Amygdala (tissue), 56 donors: Measurements from ENCODE around the gene DESI2.

ENCODE experiments used
- DNase-seq, 56 donors: peaks; one replicate each; lab custom pipeline; 2025; lab: John Stamatoyannopoulos, UW

Gene DESI2

DNA sequence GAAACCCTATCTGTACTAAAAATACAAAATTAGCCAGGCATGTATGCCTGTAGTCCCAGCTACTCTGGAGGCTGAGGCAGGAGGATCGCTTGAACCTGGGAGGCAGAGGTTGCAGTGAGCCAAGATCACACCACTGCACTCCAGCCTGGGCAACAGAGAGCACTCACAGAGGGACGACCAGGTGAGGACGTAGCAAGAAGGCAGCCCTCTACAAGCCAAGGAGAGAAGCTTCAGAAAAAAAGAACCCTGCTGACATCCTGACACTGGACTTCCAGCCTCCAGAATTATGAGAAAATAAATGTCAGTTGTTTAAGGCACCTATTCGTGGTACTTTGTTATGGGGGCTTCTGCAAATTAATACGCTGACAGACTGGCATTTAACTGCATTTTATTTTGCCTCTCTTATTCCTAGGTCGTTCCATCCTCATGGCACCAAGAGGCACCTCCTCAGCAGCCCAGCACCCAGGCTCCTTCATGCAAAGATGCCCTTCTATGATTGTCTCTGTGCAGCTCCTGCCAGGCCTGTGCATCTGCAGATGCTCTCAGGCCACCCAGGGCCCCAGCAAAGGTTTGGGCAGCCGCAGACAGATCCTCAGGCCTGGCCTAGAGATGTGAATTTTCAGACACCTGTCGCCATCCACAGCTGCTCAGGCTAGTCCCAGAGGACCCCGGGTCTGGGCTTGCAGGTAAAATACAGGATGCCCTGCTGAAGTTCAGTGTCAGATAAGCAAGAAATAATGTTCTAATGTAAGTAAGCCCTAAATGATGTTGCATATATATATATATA is 96.5 kb downstream of the DESI2 start:
- DNase-seq = no peak

DNA sequence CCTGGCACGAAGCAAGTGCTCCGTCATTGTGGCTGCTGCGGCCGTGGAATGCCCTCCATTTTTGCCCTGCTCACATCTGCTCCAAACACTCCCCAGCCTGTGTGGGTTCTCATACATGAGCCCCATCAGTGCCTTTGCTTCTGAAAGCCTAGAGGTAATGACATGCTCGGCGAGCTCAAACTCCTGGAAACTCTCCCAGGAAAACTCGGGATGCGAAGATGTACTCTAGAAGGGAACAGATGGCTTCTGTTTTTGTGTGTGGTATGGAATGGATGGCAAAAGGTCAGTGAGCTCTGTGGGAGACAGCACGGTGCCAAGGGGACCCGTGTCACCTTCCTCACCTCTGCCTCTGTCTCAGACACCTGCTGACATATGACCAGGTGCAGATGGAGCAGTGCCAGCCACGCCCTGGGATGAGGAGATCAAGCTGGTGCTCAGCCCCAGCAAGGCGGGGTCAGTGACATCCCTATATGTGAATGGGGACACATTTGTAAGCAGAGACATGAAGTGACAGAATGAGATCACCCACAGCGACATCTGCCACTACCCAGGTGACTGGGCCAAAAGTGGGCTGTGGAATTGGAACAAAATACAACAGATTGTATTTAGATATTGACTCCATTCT is 98.5 kb downstream of the DESI2 start:
- no peak for DNase-seq

DNA sequence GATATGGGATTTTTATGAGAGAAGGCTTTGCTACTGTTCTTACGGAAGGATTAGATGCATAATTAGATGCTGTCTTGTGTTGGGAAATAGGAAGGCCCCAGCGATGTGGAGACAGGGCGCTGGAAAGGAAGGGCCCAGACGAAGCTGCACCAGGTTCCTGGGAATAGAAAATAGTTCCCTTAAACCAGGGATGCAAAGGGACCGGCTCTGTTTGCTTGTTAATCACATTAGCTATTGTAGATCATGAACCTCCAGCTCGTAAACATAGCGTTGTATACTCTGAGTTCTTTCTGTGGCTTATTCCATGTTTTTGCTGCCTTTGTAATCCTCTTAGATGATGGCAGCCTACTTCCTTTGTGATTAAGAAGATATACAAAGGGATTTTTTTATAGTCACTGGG is 102.7 kb downstream of the DESI2 start:
- no peak for DNase-seq

DNA sequence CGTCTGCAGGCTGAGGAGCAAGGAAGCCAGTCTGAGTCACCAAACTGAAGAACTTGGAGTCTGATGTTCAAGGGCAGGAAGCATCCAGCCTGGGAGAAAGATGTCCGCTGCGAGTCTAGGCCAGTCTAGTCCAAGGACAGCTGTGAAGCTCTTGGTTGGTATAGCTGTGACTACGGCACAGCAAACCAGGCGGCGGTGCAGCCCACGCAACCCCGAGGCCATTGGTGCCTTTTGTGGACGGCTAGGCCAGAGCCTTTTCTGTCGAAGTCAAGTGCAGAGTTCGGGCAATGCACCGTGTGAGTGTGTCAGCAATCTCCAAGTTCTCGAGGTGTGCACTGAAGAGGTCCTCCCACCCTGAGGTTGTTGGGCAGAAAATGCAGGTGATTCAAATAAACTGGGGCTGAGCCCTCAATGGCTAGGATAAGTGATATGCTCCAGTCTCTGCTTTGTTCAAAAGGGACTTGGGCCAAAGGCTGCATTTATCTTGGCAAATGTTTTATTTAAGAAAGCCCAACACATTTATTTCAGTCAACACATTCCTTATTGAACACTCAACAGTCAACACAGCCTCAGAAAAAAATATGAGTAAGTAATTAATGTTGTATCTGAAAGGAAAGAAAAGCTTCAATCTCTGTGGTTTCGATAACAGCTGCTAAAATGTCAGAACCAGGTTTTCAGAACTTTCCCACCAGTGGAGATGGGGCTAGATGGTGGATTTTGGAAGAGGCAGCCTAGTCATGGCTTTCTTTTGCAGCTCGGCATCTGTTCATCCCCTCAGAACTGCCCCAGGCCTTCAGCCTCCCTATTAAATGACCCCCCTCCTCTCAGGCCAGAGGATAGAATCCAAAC is 104.4 kb downstream of the DESI2 start:
- no peak for DNase-seq
